HG03575 (cell line): ENCODE results near the gene ATP5F1D.

ENCODE experiments used
- ATAC-seq: cut with Tn5 transposase; IDR thresholded peaks from one replicate; pipeline ENCODE4 v1.9.1; 2021; ENCODE audit not compliant: unreplicated experiment, insufficient number of reproducible peaks, low FRiP score; ENCODE audit errors: extremely low read depth

ATP5F1D gene

GRCh38 chr19:1253514-1254080 lies 12.0 kb downstream of the ATP5F1D start:
- ATAC-seq, result no peak

DNA sequence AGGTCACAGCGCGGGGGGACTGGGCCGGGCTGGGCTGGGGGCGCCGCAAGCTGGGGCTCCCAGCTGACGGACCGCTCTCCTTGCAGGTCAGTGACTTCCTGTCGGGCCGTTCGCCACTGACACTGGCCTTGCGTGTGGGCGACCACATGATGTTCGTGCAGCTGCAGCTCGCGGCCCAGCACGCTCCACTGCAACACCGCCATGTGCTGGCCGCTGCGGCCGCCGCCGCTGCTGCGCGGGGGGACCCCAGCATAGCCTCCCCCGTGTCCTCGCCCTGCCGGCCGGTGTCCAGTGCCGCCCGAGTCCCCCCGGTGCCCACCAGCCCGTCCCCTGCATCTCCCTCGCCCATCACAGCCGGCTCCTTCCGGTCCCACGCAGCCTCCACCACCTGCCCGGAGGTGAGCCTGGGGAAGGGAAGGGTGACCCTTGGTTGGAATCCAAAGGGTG lies 12.6 kb downstream of the ATP5F1D start:
- ATAC-seq, result no peak

GRCh38 chr19:1254530-1255185 lies 13.1 kb downstream of the ATP5F1D start:
- ATAC-seq, result no peak

- no peak for ATAC-seq
These were observed 13.9 kb downstream of the ATP5F1D start for GRCh38 chr19:1255186-1256161.

DNA sequence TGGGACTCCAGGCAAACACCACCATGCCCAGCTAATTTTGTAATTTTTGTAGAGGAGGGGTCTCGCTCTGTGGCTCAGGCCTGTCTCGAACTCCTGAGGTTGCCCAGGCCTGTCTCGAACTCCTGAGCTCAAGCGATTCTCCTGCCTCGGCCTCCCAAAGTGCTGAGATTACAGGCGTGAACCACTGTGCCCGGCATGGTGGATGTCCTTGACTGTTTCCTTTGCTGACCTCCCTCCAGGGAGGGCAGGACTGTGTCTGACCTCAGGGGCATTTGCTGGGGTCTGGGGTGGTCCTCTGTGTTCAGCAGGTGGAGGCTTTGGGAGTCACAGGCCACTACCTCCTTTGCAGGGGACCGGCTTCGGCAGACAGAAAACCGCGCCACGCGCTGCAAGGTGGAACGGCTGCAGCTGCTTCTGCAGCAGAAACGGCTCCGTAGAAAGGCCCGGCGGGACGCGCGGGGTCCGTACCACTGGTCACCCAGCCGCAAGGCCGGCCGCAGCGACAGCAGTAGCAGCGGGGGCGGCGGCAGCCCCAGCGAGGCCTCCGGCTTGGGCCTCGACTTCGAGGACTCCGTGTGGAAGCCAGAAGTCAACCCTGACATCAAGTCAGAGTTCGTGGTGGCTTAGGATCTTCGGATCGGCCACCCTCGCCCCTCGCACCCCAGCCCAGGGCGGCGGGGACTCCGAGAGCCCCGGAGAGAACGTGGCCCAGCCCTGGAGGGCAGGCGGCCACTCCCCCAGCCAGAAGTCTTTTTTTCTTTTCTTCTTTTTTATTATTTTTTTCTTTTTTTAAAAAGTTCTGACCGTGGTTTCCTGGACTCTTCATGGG lies 15.3 kb downstream of the ATP5F1D start:
- ATAC-seq, result no peak

- ATAC-seq, result no peak
These were observed 16.1 kb downstream of the ATP5F1D start for GRCh38 chr19:1257475-1258162.

DNA sequence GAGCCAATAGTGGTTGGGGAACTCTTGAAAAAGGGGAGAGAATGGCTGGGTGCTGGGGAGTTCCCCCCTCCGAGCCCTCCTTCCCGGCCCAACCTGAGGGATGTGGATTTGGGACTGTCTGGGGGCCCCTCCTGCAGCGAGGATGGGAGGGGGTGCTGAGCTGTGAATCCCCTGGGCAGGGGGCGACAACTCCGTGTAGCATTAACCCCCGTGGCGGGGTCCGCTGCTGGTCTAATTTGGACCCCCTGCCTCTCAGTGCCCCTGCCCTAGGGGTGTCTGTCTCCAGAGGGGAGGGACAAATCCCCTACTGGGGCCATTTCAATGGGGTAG lies 16.6 kb downstream of the ATP5F1D start:
- ATAC-seq, result no peak

DNA sequence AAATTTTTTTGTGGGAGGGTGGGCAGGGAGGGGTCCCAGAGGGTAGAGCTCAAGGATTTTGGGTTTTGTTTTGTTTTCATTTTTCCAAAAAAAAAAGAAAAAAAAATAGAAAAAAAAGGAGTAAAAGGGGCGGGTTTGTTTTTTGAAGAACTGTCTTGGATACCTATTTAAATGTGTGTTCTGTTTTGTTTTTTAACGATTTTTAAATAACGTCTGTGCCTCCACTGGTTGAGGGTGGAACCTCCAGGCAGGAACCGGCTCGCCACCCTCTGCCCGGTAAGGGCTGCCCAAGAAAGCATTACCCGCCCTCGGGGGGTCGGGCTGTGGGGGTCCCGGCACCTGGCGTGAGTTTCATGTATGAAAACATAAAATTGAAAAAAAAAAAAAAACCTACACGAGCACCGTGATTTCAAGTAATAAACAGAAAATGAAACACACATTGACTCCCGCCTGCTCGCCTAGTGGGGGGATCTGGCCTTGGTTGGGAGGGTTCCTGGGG lies 17.2 kb downstream of the ATP5F1D start:
- no peak for ATAC-seq

DNA sequence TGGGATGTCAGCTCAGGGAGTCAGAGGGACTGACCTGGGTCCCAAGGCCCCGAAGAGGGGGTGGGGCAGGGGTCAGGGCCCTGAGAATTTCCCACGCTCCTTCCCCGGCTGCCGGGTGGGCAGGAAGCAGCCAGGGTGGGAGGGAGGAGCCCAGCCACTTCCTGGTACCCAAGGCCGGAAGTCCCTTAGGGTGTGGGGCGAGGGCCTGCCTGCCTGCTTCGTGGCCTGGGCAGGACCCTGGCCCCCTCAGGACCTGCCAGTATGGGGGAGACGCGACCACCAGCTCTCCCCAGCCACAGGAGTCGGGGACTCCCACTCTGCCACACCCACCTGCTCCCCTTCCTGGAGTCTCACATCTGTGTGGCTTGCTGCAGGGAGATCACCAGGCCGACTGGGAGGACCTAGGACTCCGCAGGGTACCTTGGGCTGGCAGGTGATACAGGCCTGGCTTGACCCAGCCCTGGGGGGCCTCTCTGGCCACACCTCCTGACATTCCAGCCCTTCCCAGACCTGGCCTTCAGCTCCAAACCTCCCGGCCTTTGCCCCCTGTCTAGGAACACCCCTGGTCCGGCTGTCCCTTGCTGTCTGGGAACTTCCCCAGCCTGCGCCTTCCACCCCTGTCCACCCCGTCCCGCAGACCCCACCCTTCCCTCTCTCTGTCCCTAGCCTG lies 17.8 kb downstream of the ATP5F1D start:
- ATAC-seq, result no peak

- ATAC-seq, result no peak
These were observed 18.6 kb downstream of the ATP5F1D start for GRCh38 chr19:1259876-1260748.

GRCh38 chr19:1260749-1261537 lies 19.4 kb downstream of the ATP5F1D start:
- no peak for ATAC-seq

- ATAC-seq, result no peak
These were observed 19.9 kb downstream of the ATP5F1D start for GRCh38 chr19:1261538-1261797.

GRCh38 chr19:1261798-1262622 lies 20.5 kb downstream of the ATP5F1D start:
- ATAC-seq, result no peak

- no peak for ATAC-seq
These were observed 21.1 kb downstream of the ATP5F1D start for GRCh38 chr19:1262623-1263123.

DNA sequence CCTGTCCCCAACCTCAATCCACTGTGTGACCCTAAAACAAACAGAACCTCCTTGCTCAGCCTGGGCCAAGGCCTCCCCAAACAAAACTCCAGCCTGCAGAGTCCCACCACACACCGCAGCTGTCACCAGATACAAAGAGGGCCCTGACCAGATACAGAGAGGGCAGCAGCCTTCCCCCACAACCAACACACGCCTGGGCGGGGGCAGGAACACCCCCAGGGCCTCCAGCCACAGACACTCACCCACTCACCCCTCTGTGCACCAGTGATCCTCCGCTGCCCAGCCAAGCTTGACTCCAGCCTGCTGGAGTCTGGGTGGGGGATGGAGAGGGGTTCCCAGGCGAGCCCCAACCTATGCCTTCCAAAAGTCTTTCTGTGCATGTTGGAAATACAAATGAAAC lies 21.6 kb downstream of the ATP5F1D start:
- ATAC-seq, result no peak
